Stimulated activated CD4-positive, alpha-beta T cell treated with anti-CD3 and anti-CD28 coated beads, Interleukin-1b, Interleukin-23, amount 100 ng/mL, for 1 hour (primary cell): ENCODE measurements around the gene ABCD4.
A peak's percentile ranks its signal among the peaks of the same experiment; 100 is the strongest.
"Not testable (repeated sequence)": the region's sequence is repeated elsewhere in the genome, so short reads cannot be mapped to it uniquely, and the experiment has no call there.

Experiments used
- DNase-seq, 2 donors: peaks; one replicate each; pipeline ENCODE4 v3.0.0-alpha.2; 2020; ENCODE audit warnings: low read depth in 2 of 2

ABCD4 gene

GRCh38 chr14:74302634-74303569, at the start of gene ABCD4:
ABCD4 (minus strand) TSS chr14:74302934; CDS start chr14:74302912, 22 bp downstream.
- DNase-seq = peak; percentile 59 to 75

GRCh38 chr14:74350928-74351323, 48.2 kb upstream of the ABCD4 start:
- no peak for DNase-seq

GRCh38 chr14:74350211-74350927, 47.6 kb upstream of the ABCD4 start:
- no peak for DNase-seq

GRCh38 chr14:74349757-74350156, 47.0 kb upstream of the ABCD4 start:
- DNase-seq = no peak

GRCh38 chr14:74348735-74349463, 46.2 kb upstream of the ABCD4 start:
- no peak for DNase-seq

- no peak for DNase-seq
Measured at GRCh38 chr14:74348241-74348734, 45.6 kb upstream of the ABCD4 start, which contains the start of gene VRTN. VRTN (plus strand) TSS chr14:74348471; CDS start chr14:74356784, 8,313 bp downstream.

GRCh38 chr14:74347795-74348100, 45.0 kb upstream of the ABCD4 start:
- DNase-seq = no peak

GRCh38 chr14:74347097-74347794, 44.5 kb upstream of the ABCD4 start:
- no peak for DNase-seq

GRCh38 chr14:74346341-74346740, 43.6 kb upstream of the ABCD4 start:
- DNase-seq = no peak

GRCh38 chr14:74333909-74334308, 31.2 kb upstream of the ABCD4 start:
- DNase-seq = no peak

- DNase-seq = not testable (repeated sequence)
Measured at GRCh38 chr14:74329950-74330552, 27.3 kb upstream of the ABCD4 start.

GRCh38 chr14:74326369-74327152, 23.8 kb upstream of the ABCD4 start:
- no peak for DNase-seq

- DNase-seq = no peak
Measured at GRCh38 chr14:74325446-74325845, 22.7 kb upstream of the ABCD4 start.

- no peak for DNase-seq
Measured at GRCh38 chr14:74324931-74325361, 22.2 kb upstream of the ABCD4 start.

GRCh38 chr14:74314576-74314975, 11.8 kb upstream of the ABCD4 start:
- no peak for DNase-seq

GRCh38 chr14:74313601-74314000, 10.9 kb upstream of the ABCD4 start:
- no peak for DNase-seq

GRCh38 chr14:74312161-74312560, 9.4 kb upstream of the ABCD4 start:
- no peak for DNase-seq

GRCh38 chr14:74309125-74310022, 6.6 kb upstream of the ABCD4 start:
- DNase-seq = no peak

GRCh38 chr14:74308695-74309094, 6.0 kb upstream of the ABCD4 start:
- DNase-seq = no peak
